ENCODE measurements around the gene LSMEM2. TPM values are rescaled to one million over a fixed set of nuclear protein-coding genes. Genes with fewer than 3 reads are reported as not detected.
"Not testable (repeated sequence)": the region's sequence is repeated elsewhere in the genome, so short reads cannot be mapped to it uniquely, and the experiment has no call there.

The LSMEM2 gene
- total RNA-seq (ENCODE audit: insufficient read depth, low replicate concordance), result 4.8 TPM

DNA sequence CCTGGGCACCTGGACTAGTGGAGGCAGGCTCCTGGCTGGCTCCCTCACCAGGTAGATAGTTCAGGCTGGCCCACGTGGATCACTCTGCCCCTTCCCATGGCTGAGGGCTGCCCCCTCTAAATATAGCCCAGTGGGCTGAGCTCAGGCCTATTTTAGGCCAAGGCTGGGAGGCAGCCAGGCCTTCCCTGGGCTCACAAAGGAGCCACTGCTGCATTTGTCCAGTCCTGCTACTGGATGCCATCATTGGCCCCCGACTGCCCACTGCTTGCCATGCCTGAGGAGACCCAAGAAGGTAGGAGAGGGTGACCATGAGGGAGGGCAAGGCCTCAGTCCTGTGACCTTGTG, at the start of gene LSMEM2:
TSS of gene LSMEM2 (plus strand) at position 208 of the 345 bp plus-strand sequence. CDS start at position 235, 27 bp downstream.
- DNase-seq (ENCODE audit: low spot score), result no peak

DNA sequence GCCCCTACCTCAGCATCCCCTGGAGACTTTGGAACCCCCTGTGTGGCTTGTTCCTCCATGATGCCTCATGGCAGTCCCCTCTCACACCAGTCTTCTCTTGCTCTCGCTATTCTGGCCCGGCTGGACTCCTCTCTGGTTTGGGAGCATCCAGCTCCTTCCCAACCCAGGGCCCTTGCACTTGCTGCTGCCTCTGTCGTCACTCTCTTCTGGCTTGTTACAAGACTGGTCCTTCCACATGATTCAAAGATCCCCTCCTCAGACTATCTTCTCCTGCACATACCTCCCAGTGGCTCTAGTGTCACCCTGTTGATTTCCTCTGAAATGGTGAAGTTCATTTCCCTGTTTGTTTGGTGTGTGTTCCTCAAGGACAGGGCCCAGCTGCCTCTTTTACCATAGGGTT, 49.4 kb upstream of the LSMEM2 start:
- no peak for DNase-seq (ENCODE audit: low spot score)

DNA sequence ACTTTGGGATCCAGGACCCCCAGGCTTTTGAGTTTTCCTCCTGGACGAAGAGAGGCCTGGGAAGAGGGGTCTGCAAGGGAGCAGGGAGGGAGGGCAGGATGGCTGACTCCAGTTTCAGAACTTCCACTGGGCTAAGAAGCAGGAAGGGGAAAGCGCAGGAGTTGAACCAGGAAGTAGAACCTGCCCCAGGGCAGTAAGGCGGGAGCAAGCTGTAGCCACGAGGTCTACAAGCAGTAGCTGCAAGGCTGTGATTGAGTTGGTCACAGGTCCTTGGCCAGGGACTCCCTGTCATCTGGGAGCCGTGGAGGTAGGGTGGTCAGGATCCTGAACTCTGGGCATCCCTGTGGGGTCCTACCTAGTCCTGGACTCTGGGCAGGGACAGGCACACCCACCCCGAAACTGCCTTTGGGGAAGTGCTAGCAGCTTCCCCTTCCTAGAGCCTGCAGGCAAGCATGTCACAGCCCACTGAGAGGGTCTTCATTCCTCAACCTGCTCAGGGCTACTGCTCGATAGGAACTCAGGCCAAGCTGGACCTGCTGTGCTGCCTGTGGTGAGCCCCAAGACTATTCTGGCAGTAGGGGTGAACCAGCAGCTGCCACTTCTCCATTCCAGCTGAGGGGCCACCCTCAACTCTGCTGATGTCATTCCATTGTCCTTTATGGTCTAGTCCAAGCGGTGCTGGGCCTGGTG, 48.6 kb upstream of the LSMEM2 start:
- DNase-seq (ENCODE audit: low spot score), result no peak

DNA sequence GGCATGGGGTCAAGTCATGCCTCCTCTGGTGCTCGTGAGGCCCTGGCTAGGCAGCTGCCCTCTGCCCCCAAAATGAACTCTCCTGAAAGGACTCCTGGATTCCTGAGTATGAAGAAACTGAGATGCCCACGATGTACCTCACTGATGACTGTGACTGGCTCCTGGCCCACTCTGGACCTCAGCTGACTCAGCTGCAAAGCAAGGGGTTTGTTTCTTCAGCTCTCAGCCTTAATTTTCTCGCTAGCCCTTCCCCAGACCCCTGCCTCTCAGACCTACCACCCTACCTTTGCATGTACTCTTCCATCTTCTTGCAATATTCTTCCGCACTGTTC, 48.1 kb upstream of the LSMEM2 start:
- DNase-seq (ENCODE audit: low spot score), result no peak

DNA sequence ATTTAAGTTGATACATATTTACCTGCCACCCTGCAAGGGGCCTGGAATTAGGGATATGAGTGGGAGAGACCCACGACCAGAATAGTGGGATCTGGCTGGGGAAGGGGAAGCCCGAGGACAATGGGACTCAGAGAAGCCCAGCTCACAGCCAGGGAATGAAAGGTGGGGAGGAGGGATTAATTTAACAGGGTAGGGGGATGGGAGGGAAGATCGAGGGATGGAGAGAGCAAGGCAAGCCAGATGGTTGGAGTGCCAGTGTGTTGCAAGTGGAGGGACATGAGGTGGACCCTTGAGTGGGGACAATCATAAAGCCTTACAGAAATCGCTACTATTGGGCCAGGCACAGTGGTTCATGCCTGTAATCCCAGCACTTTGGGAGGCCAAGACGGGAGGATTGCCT, 47.3 kb upstream of the LSMEM2 start:
- no peak for DNase-seq (ENCODE audit: low spot score)

DNA sequence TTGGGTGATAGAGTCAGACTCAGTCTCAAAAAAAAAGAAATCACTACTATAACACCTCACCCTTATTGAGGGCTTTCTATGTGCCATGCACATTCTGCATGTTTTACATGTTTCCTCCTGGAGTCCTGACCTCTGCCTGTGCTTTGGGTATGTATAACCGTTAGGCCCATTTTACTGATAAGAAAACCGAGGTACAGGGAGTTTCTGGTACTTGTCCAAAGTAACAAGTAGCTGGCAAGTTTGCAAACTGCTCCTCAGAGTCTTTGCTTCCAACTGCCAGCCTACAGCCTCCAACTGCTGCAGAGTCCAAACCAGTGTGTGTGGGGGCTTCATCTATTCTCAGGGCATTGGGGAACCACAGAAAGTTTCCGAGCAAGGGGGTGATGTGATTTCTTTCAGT, 46.6 kb upstream of the LSMEM2 start:
- DNase-seq (ENCODE audit: low spot score), result no peak

DNA sequence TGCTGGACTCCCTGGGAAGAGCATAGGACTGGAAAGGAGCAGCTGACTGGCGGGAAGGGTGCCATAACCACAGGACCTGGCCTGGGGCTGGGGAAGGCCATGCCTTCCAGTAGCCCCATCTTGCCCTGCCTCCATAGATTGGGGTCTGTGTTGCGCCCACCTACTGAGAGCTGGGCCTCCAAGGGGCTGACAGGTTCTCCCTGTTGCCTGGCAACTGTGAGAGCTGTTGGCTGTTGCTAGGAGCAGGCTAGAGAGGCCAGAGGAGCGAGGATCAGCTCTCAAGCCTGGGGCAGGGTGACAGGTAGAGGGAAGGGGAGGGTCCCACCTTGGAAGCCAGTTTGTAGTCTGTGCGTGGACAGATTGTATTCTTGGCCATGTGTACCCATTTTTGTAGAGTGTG, 45.7 kb upstream of the LSMEM2 start:
- DNase-seq (ENCODE audit: low spot score), result no peak

DNA sequence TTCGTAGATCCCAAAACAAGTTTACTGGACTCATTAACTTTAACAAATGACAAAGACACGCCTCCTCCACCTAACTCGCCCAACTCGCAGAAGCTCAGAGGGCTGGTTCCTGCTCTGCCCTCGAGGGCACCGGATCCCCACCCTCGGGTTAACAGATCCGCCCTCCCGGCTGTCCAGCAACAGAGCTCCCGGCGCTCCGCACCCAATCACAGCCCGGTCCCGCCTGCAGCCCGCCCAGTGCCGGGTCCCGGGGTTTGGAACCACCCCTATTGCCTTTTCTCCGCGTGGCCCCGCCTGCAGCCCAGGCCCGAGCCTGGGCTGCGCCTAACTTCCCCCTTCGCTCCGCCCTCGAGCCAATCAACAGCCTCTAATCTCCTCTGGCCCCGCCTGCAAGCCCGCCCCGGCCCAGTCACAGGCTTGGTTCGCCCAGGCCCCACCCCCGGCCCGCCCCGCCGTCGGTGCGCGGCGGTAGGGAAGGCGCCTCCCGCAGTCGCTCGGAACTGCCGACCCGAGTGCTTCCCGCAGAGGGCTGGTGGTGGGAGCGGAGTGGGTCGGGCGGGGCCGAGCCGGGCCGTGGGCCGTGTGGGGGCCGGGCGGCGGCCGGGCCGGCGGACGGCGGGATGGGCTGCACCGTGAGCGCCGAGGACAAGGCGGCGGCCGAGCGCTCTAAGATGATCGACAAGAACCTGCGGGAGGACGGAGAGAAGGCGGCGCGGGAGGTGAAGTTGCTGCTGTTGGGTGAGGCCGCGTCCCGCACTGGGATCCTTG, 43.0 kb upstream of the LSMEM2 start, which contains the start of gene GNAI2:
TSS of gene GNAI2 (plus strand) at position 489 of the 768 bp plus-strand sequence. CDS start at position 621, 132 bp downstream.
- DNase-seq (ENCODE audit: low spot score), result peak; percentile 100

DNA sequence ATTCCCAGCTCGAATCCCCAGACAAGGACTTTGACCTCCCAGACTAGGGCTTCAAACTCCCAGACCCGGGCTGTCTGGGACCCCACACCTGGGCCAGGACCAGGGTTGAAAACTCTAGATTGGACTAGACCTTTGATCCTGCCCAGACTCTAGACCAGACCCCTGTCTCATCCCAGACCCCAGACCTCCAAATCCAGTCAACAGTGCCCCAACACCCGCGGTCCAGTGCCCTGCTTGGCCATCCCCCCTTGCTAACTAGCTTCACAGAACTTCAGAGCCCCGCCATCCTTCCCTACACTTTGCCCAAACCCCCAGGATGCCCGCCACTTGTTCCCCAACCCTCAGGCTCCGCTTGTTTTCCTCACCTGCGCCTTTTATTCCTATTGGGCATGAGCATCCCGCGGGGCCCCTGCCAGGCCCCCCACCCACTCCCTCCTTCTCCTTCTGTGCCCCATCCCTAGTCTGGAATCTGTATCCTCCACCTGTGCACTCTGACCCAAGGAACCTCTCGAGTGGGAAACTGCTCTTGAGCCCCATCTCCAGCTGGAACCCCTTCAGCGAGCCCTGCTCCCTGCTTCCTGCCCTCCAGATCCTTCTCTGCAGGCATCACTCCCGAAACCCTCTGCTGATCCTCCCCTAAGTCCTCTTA, 42.3 kb upstream of the LSMEM2 start:
- peak; percentile 20 for DNase-seq (ENCODE audit: low spot score)

DNA sequence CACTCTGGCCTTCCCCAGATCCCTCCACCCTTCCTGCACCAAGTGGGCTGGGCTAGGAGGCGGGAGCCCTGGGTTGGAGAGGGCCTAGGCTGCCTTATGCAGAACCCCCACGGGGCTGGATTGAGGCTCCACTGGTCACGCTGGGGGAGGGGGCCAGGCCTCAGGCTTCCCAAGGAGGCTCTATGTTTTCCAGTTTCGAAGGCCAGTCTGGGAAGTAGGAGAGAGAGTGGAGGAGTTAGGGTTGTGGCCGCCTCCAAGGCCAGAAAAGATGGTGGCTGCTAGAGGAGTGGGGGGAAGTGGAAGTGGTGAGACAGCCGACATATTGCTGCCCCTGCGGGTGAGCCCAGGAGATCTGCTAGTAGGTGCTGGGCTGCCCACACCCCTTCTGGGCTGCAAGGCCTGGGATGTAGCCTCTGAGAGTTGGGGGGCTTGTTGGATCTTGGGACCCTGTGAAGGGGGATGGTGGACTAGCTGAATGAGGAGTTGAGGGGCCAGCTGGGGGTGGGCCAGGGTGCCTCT, 41.7 kb upstream of the LSMEM2 start:
- DNase-seq (ENCODE audit: low spot score), result peak; percentile 87

DNA sequence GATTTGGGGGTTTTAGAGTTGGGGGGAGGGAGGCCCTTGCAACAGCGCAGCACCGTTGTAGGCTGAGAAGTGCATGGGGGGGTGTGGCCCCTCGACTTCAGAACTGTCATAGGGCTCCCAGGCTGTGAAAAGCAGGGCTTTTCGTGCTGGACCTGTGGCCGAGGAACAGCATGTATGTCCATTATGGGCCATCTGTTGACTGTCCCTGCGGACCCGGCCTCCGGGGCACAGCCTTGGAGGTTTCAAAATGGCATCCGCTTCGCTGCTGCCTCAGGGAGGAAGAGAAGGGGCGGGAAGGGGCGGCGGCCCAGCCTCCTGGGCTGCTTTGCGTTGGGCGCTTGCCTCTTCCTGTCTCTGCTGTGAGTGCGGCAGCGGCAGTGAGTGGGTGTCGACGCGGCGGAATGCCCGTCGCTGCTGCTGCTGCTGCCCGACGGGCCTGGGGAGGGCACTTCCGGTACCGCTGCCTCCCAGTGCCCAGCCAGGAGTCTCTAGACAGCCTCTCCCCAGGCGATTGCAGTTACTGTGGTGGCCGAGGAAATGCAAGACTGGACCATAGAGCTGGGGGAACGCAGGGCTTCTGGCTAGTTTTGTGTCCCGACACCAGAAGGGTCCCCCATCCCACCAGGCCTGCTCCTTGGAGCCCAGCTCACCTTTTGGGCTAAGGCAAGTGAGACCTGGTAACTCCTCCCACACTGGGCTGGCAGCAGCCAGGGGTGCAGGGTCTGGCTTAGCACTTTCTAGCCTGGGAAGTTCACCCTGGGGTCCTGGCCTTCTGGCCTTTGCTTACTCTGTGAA, 40.9 kb upstream of the LSMEM2 start:
- peak; percentile 92 for DNase-seq (ENCODE audit: low spot score)

DNA sequence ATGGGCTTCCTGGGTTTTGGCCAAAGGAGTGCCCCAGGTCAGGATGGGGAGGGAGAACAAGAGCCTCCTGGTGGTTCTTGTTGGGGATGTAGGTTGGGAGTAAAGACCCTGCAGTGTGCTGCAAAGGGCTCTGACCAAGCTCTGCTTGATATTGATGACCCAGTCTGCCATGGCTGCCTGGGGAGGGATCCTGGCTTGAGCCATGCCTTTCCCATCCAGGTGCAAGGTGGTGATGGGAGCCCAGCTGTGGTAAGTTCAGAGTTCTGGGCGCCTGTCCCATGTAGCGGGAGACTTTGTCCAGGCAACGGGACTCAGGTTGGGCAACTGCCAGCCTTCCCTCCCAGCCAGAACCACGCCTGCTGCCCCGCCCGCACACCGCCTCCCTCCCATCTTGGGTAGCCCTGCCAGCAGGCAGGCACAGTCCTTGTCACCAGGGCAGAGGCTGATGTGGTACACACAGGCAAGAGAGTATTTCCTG, 40.3 kb upstream of the LSMEM2 start:
- no peak for DNase-seq (ENCODE audit: low spot score)

DNA sequence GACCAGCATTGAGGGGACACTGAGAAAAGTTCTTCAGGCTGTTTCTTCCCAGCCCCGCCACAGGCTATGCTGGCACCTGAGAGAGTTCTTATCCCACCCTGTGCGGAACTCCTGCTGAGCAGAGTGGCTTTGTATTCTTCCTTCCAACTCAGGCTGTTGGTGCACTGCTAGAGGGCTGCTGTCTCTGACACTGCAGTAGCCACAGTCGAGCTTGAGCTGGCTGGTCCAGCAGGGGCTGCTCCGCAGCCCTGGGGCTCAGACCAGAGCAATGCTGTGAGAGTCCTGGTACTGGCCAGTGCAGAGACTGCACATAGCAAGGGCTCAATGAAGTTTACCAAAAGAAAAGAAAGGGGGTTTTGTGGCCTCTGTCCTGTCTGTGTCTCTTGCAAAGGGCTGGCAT, 39.2 kb upstream of the LSMEM2 start:
- no peak for DNase-seq (ENCODE audit: low spot score)

DNA sequence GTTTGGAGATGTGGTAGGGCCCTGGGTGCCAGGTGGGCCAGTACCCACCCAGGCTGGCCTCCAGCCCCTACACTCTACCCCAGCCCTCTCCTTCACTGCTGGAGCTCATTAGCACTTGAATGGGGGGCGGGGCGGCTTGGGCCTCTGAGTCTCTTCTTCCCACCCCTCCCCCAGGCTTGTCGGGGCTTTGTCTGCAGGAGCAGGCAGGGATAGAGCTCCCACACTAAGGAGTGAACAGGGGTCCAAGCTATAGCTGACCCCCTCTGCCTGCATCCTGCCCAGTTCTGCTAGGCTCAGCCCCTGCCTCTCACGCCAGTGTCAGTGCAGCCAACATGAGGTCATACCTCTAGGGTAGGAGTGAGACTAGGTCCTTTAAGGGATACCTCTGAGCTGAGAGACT, 37.7 kb upstream of the LSMEM2 start:
- no peak for DNase-seq (ENCODE audit: low spot score)

DNA sequence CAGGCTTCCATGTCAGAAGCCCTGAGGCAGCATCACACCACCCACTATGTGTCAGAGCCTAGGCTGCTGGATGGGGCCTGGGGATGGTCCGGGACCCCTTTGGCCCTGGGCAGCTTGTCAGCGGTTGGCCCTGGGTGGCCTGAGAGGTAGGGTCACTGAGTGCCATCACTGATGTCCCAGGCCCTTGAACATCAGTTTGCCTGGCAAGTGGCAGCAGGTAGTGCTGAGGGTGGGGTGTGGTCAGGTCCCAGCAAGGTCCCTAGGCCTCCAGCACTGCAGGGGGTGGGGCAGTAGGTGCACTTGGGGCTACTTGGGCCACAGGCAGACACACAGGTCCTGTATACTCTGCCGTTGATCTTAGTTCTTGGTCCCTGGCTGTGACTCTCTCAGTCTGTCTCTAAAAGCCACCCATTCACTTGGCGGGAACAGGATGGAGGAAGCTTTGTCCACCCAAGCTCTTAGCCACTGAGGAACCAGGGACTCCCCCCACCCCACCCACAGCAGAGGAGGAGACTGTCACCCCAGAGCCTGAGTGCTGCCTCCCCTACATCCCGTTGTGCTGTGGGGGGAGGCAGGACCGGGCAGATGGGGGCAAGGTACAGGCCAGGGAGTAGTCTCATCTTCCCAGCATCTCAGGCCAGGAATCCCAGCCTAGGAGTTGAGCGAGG, 37.0 kb upstream of the LSMEM2 start:
- DNase-seq (ENCODE audit: low spot score), result no peak

DNA sequence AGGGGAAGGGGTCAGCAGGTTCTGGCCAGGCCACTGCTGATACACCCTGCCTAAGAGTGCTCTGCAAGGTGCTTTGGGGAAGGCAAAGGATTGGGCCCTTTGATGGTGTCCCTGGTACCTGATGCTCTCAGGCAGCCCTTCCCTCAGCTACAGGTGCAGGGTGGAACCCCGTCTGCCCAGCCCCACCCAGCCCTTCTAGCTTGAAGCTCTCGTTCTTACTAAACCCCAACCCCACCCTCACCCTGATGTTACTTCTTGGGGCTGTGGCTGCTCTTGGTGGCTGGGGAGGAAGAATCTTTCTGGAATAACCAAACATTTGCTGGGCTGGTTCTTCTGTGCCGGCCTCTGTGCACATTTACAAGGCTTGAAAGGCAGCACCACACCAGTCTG, 36.5 kb upstream of the LSMEM2 start:
- no peak for DNase-seq (ENCODE audit: low spot score)

DNA sequence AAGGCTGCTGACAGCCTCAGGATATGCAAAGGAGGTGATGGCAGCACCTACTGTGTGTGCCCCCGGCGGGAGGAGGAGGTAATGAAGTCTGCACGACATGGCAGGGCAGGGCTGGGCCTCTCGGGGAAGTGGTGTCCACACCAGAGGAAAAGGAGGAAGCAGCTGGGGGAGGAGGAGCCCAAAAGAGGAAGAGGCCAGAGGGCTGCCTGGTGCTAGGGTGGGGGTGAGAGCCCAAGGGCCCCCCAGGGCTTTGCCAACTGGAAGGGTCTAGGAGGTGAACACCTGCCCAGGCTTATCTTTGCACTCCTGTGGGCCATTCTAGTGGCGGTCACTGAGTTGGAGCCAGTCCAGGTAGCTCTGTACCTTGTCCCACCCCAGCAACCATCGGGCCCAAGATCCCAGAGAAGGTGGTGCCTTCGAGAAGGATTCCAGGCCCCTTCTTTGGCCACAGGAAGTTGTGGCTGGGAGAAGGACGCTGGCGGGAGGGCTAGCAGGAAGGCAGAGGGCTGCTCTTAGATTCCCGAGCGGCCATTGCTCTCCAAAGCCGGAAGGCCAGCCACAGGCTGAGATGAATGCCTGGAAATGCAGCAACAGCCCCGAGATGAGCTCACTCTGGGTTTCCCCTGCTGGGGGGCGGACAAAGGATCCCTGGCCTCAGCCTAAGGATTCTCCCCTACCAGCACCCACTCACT, 35.9 kb upstream of the LSMEM2 start:
- peak; percentile 61 for DNase-seq (ENCODE audit: low spot score)

DNA sequence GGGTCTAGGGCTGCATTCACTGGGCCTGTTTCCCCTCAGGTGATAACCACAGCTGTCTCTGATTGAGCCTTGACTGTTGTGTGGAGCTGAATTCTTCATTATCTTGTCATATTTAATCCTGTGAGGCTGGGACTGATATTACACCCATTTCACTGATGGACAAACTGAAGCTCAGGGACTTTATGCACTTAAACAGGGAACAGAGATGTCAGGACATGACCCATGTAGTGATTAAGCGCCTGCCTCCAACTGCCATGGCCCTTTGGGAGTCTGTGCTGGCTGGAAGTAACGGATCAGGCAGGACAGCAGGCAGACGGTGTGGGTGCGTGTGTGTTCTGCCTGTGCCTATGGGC, 35.4 kb upstream of the LSMEM2 start:
- DNase-seq (ENCODE audit: low spot score), result no peak

DNA sequence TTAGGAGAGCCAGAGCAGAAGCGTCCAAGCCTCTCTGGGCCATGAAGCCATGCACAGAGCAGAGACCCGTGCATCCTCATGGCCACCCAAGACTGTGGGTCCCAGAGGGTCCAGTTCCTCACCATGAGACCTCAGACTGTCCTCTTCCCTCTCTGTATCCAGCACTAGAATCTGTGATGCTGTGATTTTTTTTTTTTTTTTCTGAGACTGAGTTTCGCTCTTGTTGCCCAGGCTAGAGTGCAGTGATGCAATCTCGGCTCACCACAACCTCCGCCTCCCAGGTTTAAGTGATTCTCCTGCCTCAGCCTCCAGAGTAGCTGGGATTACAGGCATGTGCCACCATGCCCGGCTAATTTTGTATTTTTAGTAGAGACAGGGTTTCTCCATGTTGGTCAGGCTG, 34.1 kb upstream of the LSMEM2 start:
- DNase-seq (ENCODE audit: low spot score), result not testable (repeated sequence)

DNA sequence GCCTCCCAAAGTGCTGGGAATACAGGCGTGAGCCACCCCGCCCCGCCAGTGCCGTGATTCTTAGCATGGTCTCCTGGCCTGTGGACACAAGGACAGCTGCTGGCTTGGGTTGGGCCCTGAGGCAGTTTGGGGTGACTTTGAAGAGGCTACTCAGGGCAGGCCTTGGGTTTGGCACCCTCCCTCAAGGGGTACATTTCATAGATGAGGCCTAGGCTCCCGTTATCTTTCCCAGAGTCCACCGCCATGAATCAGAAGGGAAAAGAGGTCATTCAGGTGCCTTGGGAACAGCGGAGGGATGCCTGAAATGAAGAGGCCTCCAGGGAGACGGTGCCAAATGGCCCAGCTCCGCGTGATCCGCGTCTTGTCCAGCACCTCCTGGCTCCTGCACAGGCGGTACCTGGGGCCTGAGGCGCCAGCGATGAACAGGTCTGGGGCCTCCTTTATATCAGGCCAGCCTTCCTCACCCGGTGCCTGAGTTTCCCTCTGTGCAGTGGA, 33.6 kb upstream of the LSMEM2 start:
- no peak for DNase-seq (ENCODE audit: low spot score)

All from umbilical cord (tissue), 2 donors.